BJ (cell line): ENCODE measurements around the gene MOXD1. TPM values are rescaled to one million over a fixed set of nuclear protein-coding genes. Genes with fewer than 3 reads are reported as not detected.

Experiments used
- CTCF ChIA-PET: fragments of 350-600 bp; formaldehyde crosslinking; extraction: SDS; loops from one replicate; lab custom pipeline; 2021; ENCODE audit warnings: antibody characterized with exemption, inconsistent platforms; lab: Yijun Ruan, JAX
- POLR2A ChIA-PET: fragments of 300-600 bp; sonication (Branson Sonifier 250); formaldehyde crosslinking; extraction: SDS; loops from one replicate; lab custom pipeline; 2021; ENCODE audit warnings: antibody characterized with exemption; lab: Charles Lee
- DNase-seq: peaks from one replicate; pipeline ENCODE4 v3.0.0-alpha.2; 2011; ENCODE audit warnings: low read depth
- H3K27me3 ChIP-seq: 2 replicates; pipeline ENCODE4 v1.6.0; 2011; ENCODE audit warnings: low read length; ENCODE audit not compliant: control insufficient read depth, insufficient read depth
- H3K36me3 ChIP-seq: 2 replicates; pipeline ENCODE4 v1.5.1; 2011; ENCODE audit warnings: low read length; ENCODE audit not compliant: control insufficient read depth, insufficient read depth
- H3K4me3 ChIP-seq: 2 replicates; pipeline ENCODE4 v1.5.1; 2011; ENCODE audit warnings: low read depth, mild to moderate bottlenecking, control low read depth, low read length
- CTCF ChIP-seq: IDR thresholded peaks from 2 replicates; pipeline ENCODE4 v1.5.1; 2011; ENCODE audit warnings: low read depth, mild to moderate bottlenecking, control low read depth, inconsistent platforms, low read length, moderate library complexity; ENCODE audit not compliant: insufficient read depth
- polyA minus RNA-seq: library from RNA; depleted of rRNA, polyadenylated mRNA; stranded (reverse); fragments of >200 nt; gene quantifications from 2 replicates; pipeline ENCODE4 v1.2.3, GENCODE V29; 2011; rRNA and poly(A)+ RNA removed
- polyA plus RNA-seq: library from polyadenylated mRNA; depleted of rRNA; stranded (reverse); fragments of >200 nt; gene quantifications from 2 replicates; pipeline ENCODE4 v1.2.3, GENCODE V29; 2011; rRNA removed

Gene MOXD1
- polyA plus RNA-seq (71.3 and 121 TPM in 2 replicates), polyA minus RNA-seq (22.3 and 22.8 TPM in 2 replicates)

- peak within 1 kb of the TSS; percentile 95 for H3K4me3 ChIP-seq
- ChIA-PET POLR2A (no interaction called here), CTCF (interaction anchor here (1.3 kb wide), 1 partner anchor 121 kb away, joined by 3 read pairs; no protein-coding TSS in a partner anchor)
- peaks cover 1% of the 10 kb centered on the region; the same call in 1 of the 2 replicates for H3K27me3 ChIP-seq
- H3K36me3 ChIP-seq: no peaks in the 10 kb centered on the region
- no peak for TF ChIP-seq CTCF
- no peak for DNase-seq
These were observed at the start of gene MOXD1 for GRCh38 chr6:132400883-132401617. Gene MOXD1, minus strand, starts transcription at chr6:132401475. Its CDS starts 49 bp downstream, at chr6:132401426.

GRCh38 chr6:132446855-132447241 lies 45.6 kb upstream of the MOXD1 start:
- POLR2A ChIA-PET: no interaction called here
- no peak for TF ChIP-seq CTCF
- DNase-seq: no peak
- H3K27me3 ChIP-seq: no peaks in the 10 kb centered on the region
- H3K4me3 ChIP-seq: no peak overlapping the region
- H3K36me3 ChIP-seq: no peaks in the 10 kb centered on the region
- CTCF ChIA-PET: interaction anchor here (1.2 to 3.3 kb wide), 4 partner anchors 10 to 167 kb away, joined by 3 to 13 read pairs (median 6); no protein-coding TSS in a partner anchor

- no peak for TF ChIP-seq CTCF
- ChIA-PET CTCF (interaction anchor here (1.2 to 3.3 kb wide), 4 partner anchors 10 to 166 kb away, joined by 3 to 13 read pairs (median 6); no protein-coding TSS in a partner anchor), POLR2A (no interaction called here)
- Histone ChIP-seq H3K36me3 (no peaks in the 10 kb centered on the region), H3K4me3 (no peak overlapping the region), H3K27me3 (no peaks in the 10 kb centered on the region)
- no peak for DNase-seq
These were observed 45.0 kb upstream of the MOXD1 start for GRCh38 chr6:132446141-132446854.

- CTCF ChIA-PET: interaction anchor here (0.9 to 3.3 kb wide), 6 partner anchors 11 to 165 kb away, joined by 3 to 13 read pairs (median 4); no protein-coding TSS in a partner anchor
- no peaks in the 10 kb centered on the region for H3K36me3 ChIP-seq
- no peaks in the 10 kb centered on the region for H3K27me3 ChIP-seq
- TF ChIP-seq CTCF: no peak
- no peak overlapping the region for H3K4me3 ChIP-seq
- POLR2A ChIA-PET: interaction anchor here (0.5 kb wide), 1 partner anchor 631 kb away, joined by 3 read pairs; no protein-coding TSS in a partner anchor
- peak; percentile 80 for DNase-seq
These were observed 44.1 kb upstream of the MOXD1 start for GRCh38 chr6:132445201-132445951.
